CD4-positive, alpha-beta T cell treated with Interleukin-10 for 1 hour (primary cell): ENCODE results near the gene DYNC1I2.

Experiments used
- DNase-seq: peaks from one replicate; pipeline ENCODE4 v3.0.0-alpha.2; 2020

Gene DYNC1I2

GRCh38 chr2:171687287-171688128, at the start of gene DYNC1I2:
DYNC1I2 (plus strand) TSS chr2:171687469; CDS start chr2:171690156, 2,687 bp downstream.
- peak; percentile 81 for DNase-seq

GRCh38 chr2:171651667-171652415, 35.4 kb upstream of the DYNC1I2 start:
- no peak for DNase-seq

GRCh38 chr2:171652416-171652785, 34.9 kb upstream of the DYNC1I2 start:
- no peak for DNase-seq

- no peak for DNase-seq
These were observed 31.7 kb upstream of the DYNC1I2 start for GRCh38 chr2:171655586-171655985.

GRCh38 chr2:171667041-171667440, 20.2 kb upstream of the DYNC1I2 start:
- DNase-seq, result no peak

- no peak for DNase-seq
These were observed 19.1 kb upstream of the DYNC1I2 start for GRCh38 chr2:171668183-171668582.

GRCh38 chr2:171669121-171669520, 18.1 kb upstream of the DYNC1I2 start:
- DNase-seq, result no peak

GRCh38 chr2:171670655-171671054, 16.6 kb upstream of the DYNC1I2 start:
- DNase-seq, result no peak

GRCh38 chr2:171671867-171672266, 15.4 kb upstream of the DYNC1I2 start:
- no peak for DNase-seq

- no peak for DNase-seq
These were observed 13.4 kb upstream of the DYNC1I2 start for GRCh38 chr2:171673905-171674304.

GRCh38 chr2:171675810-171676345, 11.4 kb upstream of the DYNC1I2 start:
- no peak for DNase-seq

GRCh38 chr2:171678619-171679018, 8.7 kb upstream of the DYNC1I2 start:
- DNase-seq, result no peak

- no peak for DNase-seq
These were observed 828 bp downstream of the DYNC1I2 start for GRCh38 chr2:171688129-171688465.

GRCh38 chr2:171692331-171692730, 5.1 kb downstream of the DYNC1I2 start:
- no peak for DNase-seq

- DNase-seq, result no peak
These were observed 15.7 kb downstream of the DYNC1I2 start for GRCh38 chr2:171702781-171703556.

- DNase-seq, result peak; percentile 49
These were observed 16.5 kb downstream of the DYNC1I2 start for GRCh38 chr2:171703574-171704347.

- DNase-seq, result peak; percentile 34
These were observed 19.0 kb downstream of the DYNC1I2 start for GRCh38 chr2:171706152-171706803.

- no peak for DNase-seq
These were observed 20.5 kb downstream of the DYNC1I2 start for GRCh38 chr2:171707752-171708151.

GRCh38 chr2:171709011-171709685, 21.9 kb downstream of the DYNC1I2 start:
- DNase-seq, result no peak

- DNase-seq, result no peak
These were observed 24.1 kb downstream of the DYNC1I2 start for GRCh38 chr2:171711351-171711750.

- no peak for DNase-seq
These were observed 24.8 kb downstream of the DYNC1I2 start for GRCh38 chr2:171712051-171712450.
